ENCODE measurements around the gene ZNF746. TPM values are rescaled to one million over a fixed set of nuclear protein-coding genes. Genes with fewer than 3 reads are reported as not detected.

ZNF746 gene
- polyA plus RNA-seq, 1 donor (not counting 4 experiments of a cell fraction or from before 2014, with no cell fraction given) = 7.0 TPM

DNA sequence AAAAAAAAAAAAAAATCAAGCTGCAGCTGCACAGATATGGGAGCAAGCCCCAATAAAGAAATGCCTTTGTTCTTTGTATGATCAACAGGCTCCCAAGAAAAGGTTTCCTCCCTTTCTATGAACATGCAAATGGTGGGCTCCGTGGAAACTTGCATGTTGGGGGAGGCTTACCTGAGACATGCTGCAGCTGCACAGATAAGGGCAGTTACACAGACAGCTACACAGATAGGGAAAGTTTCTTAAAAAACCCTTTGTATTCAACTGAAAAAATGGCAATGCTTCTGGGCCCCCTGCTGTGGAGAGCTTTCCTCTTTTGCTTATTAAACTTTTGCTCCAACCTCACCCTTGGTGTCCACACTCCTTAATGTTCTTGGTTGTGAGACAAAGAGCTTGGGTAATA lies 29.8 kb upstream of the ZNF746 start:
- peaks cover 10% of the 10 kb centered on the region for H3K9me3 ChIP-seq (ENCODE audit: control insufficient read depth, low read depth, low read length)
- FAIRE-seq = no peak
- H3K36me3 ChIP-seq (ENCODE audit: control insufficient read depth in 2 of 2, extremely low read depth in 1 of 2, insufficient read depth in 2 of 2, low read length in 2 of 2) = no peaks in the 10 kb centered on the region
- H3K9me1 ChIP-seq (ENCODE audit: control insufficient read depth, extremely low read depth, insufficient read depth, low read length) = no peaks in the 10 kb centered on the region
- H2AFZ ChIP-seq (ENCODE audit: control insufficient read depth, low read length) = no peak overlapping the region
- DNase-seq (ENCODE audit: low read depth, low spot score) = no peak
- no peak overlapping the region for H3K4me3 ChIP-seq (ENCODE audit: control insufficient read depth in 2 of 3, extremely low read depth in 1 of 3, insufficient read depth in 2 of 3, low read depth in 1 of 3, low read length in 3 of 3)
- H3K9ac ChIP-seq (ENCODE audit: control insufficient read depth, extremely low read depth, insufficient read depth, low read length) = no peak overlapping the region
- H3K27ac ChIP-seq (ENCODE audit: control insufficient read depth, insufficient read depth, low read length) = no peak overlapping the region
- H4K20me1 ChIP-seq (ENCODE audit: control insufficient read depth, extremely low read depth, insufficient read depth, low read length) = no peaks in the 10 kb centered on the region
- H3K79me2 ChIP-seq (ENCODE audit: control insufficient read depth, insufficient read depth, low read length) = no peaks in the 10 kb centered on the region
- no peak overlapping the region for H3K4me2 ChIP-seq (ENCODE audit: control insufficient read depth, extremely low read depth, insufficient read depth, low read depth, low read length)
- dilution Hi-C loops (cut with MboI; ENCODE audit: extremely low pct_ligation_motif_present, low sequenced_read_pairs) = no loop called here
- H3K27me3 ChIP-seq (ENCODE audit: control insufficient read depth, extremely low read depth, insufficient read depth, low read length) = no peaks in the 10 kb centered on the region
- H3K4me1 ChIP-seq (ENCODE audit: control insufficient read depth, extremely low read depth, insufficient read depth, low read length) = peaks cover 3% of the 10 kb centered on the region
- TF ChIP-seq, protein P1, sequence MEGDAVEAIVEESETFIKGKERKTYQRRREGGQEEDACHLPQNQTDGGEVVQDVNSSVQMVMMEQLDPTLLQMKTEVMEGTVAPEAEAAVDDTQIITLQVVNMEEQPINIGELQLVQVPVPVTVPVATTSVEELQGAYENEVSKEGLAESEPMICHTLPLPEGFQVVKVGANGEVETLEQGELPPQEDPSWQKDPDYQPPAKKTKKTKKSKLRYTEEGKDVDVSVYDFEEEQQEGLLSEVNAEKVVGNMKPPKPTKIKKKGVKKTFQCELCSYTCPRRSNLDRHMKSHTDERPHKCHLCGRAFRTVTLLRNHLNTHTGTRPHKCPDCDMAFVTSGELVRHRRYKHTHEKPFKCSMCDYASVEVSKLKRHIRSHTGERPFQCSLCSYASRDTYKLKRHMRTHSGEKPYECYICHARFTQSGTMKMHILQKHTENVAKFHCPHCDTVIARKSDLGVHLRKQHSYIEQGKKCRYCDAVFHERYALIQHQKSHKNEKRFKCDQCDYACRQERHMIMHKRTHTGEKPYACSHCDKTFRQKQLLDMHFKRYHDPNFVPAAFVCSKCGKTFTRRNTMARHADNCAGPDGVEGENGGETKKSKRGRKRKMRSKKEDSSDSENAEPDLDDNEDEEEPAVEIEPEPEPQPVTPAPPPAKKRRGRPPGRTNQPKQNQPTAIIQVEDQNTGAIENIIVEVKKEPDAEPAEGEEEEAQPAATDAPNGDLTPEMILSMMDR (optimal IDR thresholded peaks at IDR 0.05 in 1 of 3, IDR thresholded peaks at IDR 0.05 in 1 of 3, conservative IDR thresholded peaks at IDR 0.05 in 1 of 3; ENCODE audit: extremely low read depth in 1 of 3, insufficient read depth in 2 of 3, low read length in 3 of 3) = no peak
- TF ChIP-seq EZH2 (IDR thresholded peaks at IDR 0.05; ENCODE audit: low read length) = no peak

DNA sequence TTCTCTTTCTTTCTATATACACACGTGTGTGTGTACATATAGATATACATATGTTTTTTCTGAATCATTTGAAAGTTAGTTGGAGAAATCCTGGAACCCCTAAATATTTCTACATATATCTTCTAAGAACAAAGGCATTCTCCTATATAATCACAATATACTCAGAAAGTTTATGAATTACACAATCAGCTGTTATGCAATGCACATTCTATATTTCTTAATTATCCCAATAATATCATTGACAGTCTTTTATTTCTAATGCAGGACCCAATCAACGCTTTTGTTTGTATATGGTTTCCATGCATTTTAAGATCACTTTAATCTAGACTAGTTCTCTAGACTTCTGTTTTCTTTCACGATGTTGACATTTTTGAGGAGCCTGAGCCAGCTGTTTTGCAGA lies 27.7 kb upstream of the ZNF746 start:
- peaks cover 3% of the 10 kb centered on the region for H3K4me1 ChIP-seq (ENCODE audit: control insufficient read depth, extremely low read depth, insufficient read depth, low read length)
- H2AFZ ChIP-seq (ENCODE audit: control insufficient read depth, low read length) = no peak overlapping the region
- no peaks in the 10 kb centered on the region for H3K9me1 ChIP-seq (ENCODE audit: control insufficient read depth, extremely low read depth, insufficient read depth, low read length)
- no peak overlapping the region for H3K27ac ChIP-seq (ENCODE audit: control insufficient read depth, insufficient read depth, low read length)
- H3K9ac ChIP-seq (ENCODE audit: control insufficient read depth, extremely low read depth, insufficient read depth, low read length) = no peak overlapping the region
- FAIRE-seq (no peak), DNase-seq (ENCODE audit: low read depth, low spot score) (no peak)
- H4K20me1 ChIP-seq (ENCODE audit: control insufficient read depth, extremely low read depth, insufficient read depth, low read length) = no peaks in the 10 kb centered on the region
- TF ChIP-seq, protein P1 (optimal IDR thresholded peaks at IDR 0.05 in 1 of 3, IDR thresholded peaks at IDR 0.05 in 1 of 3, conservative IDR thresholded peaks at IDR 0.05 in 1 of 3; ENCODE audit: extremely low read depth in 1 of 3, insufficient read depth in 2 of 3, low read length in 3 of 3) = no peak
- TF ChIP-seq EZH2 (IDR thresholded peaks at IDR 0.05; ENCODE audit: low read length) = no peak
- no peaks in the 10 kb centered on the region for H3K27me3 ChIP-seq (ENCODE audit: control insufficient read depth, extremely low read depth, insufficient read depth, low read length)
- no peaks in the 10 kb centered on the region for H3K36me3 ChIP-seq (ENCODE audit: control insufficient read depth in 2 of 2, extremely low read depth in 1 of 2, insufficient read depth in 2 of 2, low read length in 2 of 2)
- H3K9me3 ChIP-seq (ENCODE audit: control insufficient read depth, low read depth, low read length) = peaks cover 10% of the 10 kb centered on the region
- no peak overlapping the region for H3K4me3 ChIP-seq (ENCODE audit: control insufficient read depth in 2 of 3, extremely low read depth in 1 of 3, insufficient read depth in 2 of 3, low read depth in 1 of 3, low read length in 3 of 3)
- no peaks in the 10 kb centered on the region for H3K79me2 ChIP-seq (ENCODE audit: control insufficient read depth, insufficient read depth, low read length)
- H3K4me2 ChIP-seq (ENCODE audit: control insufficient read depth, extremely low read depth, insufficient read depth, low read depth, low read length) = no peak overlapping the region
- dilution Hi-C loops (cut with MboI; ENCODE audit: extremely low pct_ligation_motif_present, low sequenced_read_pairs) = no loop called here

Data from keratinocyte (primary cell).